Kidney capillary endothelial cell (primary cell): Measurements from ENCODE around the gene EGFL7.

Experiments used
- DNase-seq: peaks from one replicate; pipeline ENCODE4 v3.0.0-alpha.2; 2018; ENCODE audit warnings: low spot score

Gene EGFL7

GRCh38 chr9:136686794-136687711 lies 24.3 kb downstream of the EGFL7 start, which contains the start of gene AGPAT2:
AGPAT2 (minus strand) TSS chr9:136687457; CDS start chr9:136687357, 100 bp downstream.
- no peak for DNase-seq

- no peak for DNase-seq
These were observed 25.1 kb downstream of the EGFL7 start for GRCh38 chr9:136687721-136688223.

- no peak for DNase-seq
These were observed 25.8 kb downstream of the EGFL7 start for GRCh38 chr9:136688274-136689107.

GRCh38 chr9:136689108-136689460 lies 26.4 kb downstream of the EGFL7 start:
- no peak for DNase-seq

DNA sequence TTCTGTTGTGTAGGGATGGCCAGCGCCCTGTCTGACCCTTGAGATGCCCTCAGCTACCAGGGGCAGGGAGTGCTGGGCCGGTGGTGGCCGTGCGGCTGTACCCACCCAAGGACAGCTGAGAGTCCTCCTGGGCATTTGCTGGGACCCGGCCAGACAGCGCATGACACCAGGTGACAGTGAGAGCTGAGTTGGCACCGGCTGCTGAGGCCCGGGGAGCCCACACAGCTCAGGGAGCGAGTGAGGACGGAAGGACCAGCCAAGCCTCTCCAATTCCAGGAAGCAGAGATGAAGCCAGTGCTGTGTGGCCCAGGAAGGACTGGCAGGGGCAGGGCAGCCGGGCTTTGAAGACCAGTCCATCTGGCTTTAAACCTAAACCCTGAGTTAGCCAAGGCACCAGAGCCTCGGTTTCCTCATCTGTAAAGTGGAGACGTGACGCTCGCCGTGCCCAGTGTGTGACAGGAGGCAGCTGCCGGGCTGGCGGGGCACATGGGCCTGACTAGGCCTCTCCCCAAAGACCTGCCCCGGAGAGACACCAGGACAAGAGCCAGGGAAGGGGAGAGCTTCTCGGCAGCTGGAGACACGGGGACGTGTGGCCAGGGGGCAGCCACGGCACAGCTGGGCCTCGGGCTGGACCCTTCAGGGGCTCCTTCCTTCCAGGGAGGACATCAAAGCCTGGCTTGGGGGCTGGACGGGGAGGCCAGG lies 27.5 kb downstream of the EGFL7 start:
- no peak for DNase-seq

- DNase-seq: no peak
These were observed 28.1 kb downstream of the EGFL7 start for GRCh38 chr9:136690806-136691261.

DNA sequence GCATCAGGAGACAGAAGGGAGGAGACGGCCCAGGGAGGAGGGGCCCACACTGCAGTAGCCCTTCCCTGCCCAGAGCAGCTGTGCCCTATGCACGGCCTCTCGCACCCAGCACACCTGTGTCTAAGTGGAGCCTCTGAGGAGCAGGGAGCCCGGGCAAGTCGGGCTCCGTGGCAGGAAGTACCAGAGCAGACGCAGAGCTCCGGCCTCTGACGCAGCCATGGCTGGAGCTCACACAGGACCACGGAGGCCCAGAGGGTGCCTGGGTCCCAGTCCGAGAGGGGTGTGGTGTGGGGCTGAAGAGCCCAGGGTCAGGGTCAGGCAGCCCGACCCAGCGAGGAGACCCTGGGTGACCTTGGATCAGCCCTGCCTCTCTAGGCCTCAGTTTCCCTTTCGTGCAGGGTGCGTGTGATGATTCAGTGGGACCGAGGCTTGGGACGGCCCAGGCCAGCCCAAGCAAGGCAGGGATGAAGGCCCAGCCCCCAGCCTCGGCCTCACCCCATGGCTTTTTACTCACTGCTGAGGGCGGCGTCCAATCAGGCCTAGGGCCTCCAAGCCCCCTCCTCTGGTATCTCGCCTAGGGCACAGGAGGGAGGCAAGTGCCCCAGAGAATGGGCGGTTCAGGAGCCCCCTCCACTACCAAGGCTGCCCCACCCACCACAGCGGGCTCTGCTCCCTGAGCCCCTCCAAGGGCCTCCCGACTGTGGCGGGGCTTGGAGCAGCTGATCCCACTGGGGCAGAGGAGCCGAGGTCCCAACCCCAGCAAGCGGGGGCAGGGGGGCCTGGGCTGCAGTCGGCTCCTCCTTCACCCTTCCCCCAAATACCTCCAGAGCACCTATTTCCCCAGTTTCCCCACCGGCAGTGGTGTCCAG lies 28.8 kb downstream of the EGFL7 start:
- no peak for DNase-seq

- no peak for DNase-seq
These were observed 29.7 kb downstream of the EGFL7 start for GRCh38 chr9:136692185-136693134.

DNA sequence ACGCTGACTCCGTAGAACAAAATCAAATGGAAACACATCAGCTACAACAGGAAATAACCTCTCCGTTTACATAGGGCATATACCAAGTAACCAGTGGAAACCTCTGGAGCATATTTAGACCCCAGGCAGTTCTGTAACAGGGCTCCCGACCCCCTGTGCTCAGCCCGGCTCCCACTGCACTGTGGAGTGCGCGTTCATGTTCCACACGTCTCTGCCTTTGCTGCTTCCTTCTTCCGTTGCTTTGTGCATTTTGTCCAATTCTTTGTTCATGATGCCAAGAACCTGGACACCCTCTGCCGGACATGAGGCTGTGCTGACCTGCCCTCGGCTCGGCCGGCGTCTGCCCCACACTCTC lies 30.4 kb downstream of the EGFL7 start:
- no peak for DNase-seq

GRCh38 chr9:136693490-136694162 lies 30.9 kb downstream of the EGFL7 start:
- DNase-seq: no peak

DNA sequence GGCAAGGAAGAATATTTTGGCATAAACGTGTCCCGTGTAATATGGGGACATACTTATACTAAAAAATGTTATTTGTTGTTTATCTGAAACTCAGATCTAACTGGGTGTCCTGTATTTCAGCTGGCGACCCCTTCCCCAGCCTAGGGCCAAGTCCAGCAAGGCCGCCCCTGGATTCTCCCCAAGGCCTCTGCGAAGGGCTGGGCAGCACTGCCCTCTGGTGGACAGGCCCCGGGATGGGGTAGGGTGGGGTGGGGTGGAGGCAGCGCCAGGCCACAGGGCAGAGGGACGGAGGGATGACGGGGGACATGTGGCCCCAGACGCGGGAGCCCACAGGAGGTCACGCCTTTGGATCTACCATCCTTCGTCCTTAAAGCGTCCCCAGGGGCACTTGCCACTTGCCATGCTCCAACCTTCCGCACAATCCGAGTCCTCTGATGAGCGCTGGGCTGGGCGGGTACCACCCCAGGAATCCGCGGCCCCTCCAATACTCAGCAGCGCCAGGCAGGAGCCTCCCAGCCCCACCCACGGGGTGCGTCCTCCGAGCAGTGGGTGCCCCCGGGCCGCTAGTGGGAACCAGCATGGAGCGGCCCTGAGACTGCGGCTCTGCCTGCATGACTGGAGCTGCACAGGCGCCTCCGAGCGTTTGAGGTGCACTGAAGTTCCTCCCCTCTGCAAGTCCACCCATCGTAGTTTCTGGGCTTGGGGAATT lies 31.6 kb downstream of the EGFL7 start:
- DNase-seq: no peak

DNA sequence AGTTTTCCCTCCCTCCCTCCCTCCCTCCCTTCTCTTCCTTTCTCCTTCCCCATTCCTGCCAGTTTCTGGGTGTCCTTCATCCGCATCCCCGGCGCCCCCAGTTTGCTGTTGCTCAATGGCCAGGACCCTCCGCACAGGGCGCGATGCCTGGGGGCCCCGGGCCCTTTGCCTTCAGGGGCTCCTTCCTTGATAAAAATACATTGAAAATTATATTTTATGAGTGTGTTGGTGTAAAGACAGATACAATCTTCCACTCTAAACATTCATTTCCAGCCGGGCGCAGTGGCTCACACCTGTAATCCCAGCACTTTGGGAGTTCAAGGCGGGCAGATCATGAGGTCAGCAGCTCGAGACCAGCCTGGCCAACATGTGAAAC lies 32.1 kb downstream of the EGFL7 start:
- no peak for DNase-seq

- no peak for DNase-seq
These were observed 32.7 kb downstream of the EGFL7 start for GRCh38 chr9:136695435-136695895.

GRCh38 chr9:136695955-136696354 lies 33.2 kb downstream of the EGFL7 start:
- DNase-seq: no peak

- no peak for DNase-seq
These were observed 33.8 kb downstream of the EGFL7 start for GRCh38 chr9:136696502-136696901.

GRCh38 chr9:136697146-136697820 lies 34.6 kb downstream of the EGFL7 start:
- DNase-seq: no peak

- no peak for DNase-seq
These were observed 35.3 kb downstream of the EGFL7 start for GRCh38 chr9:136697821-136698526.
